Nephron (organoid): ENCODE measurements around the gene TPD52L1.

Experiments used
- H3K27ac Mint-ChIP-seq, 3 experiments: 2 replicates each; pipeline ENCODE4 v1.8.0; 2020; ENCODE audit warnings: mixed read lengths in 3 of 3, mild to moderate bottlenecking in 2 of 3, moderate library complexity in 1 of 3
- H3K27me3 Mint-ChIP-seq: 2 replicates; pipeline ENCODE4 v1.8.0; 2021; ENCODE audit warnings: low read depth, mild to moderate bottlenecking, moderate library complexity, mixed read lengths
- H3K36me3 Mint-ChIP-seq: 2 replicates; pipeline ENCODE4 v1.8.0; 2020; ENCODE audit warnings: low read depth, mixed read lengths
- H3K4me1 Mint-ChIP-seq: 2 replicates; pipeline ENCODE4 v1.8.0; 2020; ENCODE audit warnings: mixed read lengths
- H3K4me3 Mint-ChIP-seq, 3 experiments: 2 replicates each; pipeline ENCODE4 v1.8.0; 2020; ENCODE audit warnings: mild to moderate bottlenecking in 3 of 3, mixed read lengths in 3 of 3, moderate library complexity in 2 of 3
- H3K9me3 Mint-ChIP-seq: 2 replicates; pipeline ENCODE4 v1.8.0; 2020; ENCODE audit warnings: mixed read lengths
- CTCF ChIP-seq, 3 experiments: fragments of 200-600 bp; sonication (generic); IDR thresholded peaks; one replicate each; pipeline ENCODE4 v1.5.0; 2021; ENCODE audit warnings: antibody characterized with exemption in 3 of 3; ENCODE audit not compliant: unreplicated experiment in 3 of 3

TPD52L1 gene

GRCh38 chr6:125129354-125129753, 24.2 kb upstream of the TPD52L1 start:
- Mint-ChIP-seq H3K9me3 (peaks cover 15% of the 10 kb centered on the region), H3K4me3 (no peak overlapping the region), H3K36me3 (no peaks in the 10 kb centered on the region), H3K27me3 (no peaks in the 10 kb centered on the region), H3K27ac (peak overlapping the region; percentile 18 to 30 (median 25)), H3K4me1 (peaks cover 6% of the 10 kb centered on the region)
- no peak for TF ChIP-seq CTCF (IDR thresholded peaks at IDR 0.05; ENCODE audit: unreplicated experiment in 3 of 3)

GRCh38 chr6:125132058-125132457, 21.5 kb upstream of the TPD52L1 start:
- Mint-ChIP-seq H3K36me3 (no peaks in the 10 kb centered on the region), H3K4me3 (no peak overlapping the region), H3K27ac (no peak overlapping the region), H3K4me1 (peaks cover 6% of the 10 kb centered on the region), H3K9me3 (peaks cover 2% of the 10 kb centered on the region), H3K27me3 (no peaks in the 10 kb centered on the region)
- no peak for TF ChIP-seq CTCF (IDR thresholded peaks at IDR 0.05; ENCODE audit: unreplicated experiment in 3 of 3)

GRCh38 chr6:125136378-125136777, 17.2 kb upstream of the TPD52L1 start:
- Mint-ChIP-seq H3K27ac (no peak overlapping the region), H3K4me3 (no peak overlapping the region), H3K4me1 (no peaks in the 10 kb centered on the region), H3K36me3 (no peaks in the 10 kb centered on the region), H3K9me3 (no peaks in the 10 kb centered on the region), H3K27me3 (no peaks in the 10 kb centered on the region)
- TF ChIP-seq CTCF (IDR thresholded peaks at IDR 0.05; ENCODE audit: unreplicated experiment in 3 of 3): no peak

- TF ChIP-seq CTCF (IDR thresholded peaks at IDR 0.05; ENCODE audit: unreplicated experiment in 3 of 3): no peak
- H3K36me3 Mint-ChIP-seq: no peaks in the 10 kb centered on the region
- H3K9me3 Mint-ChIP-seq: peaks cover under 1% of the 10 kb centered on the region
- H3K4me3 Mint-ChIP-seq: no peak overlapping the region
- no peaks in the 10 kb centered on the region for H3K4me1 Mint-ChIP-seq
- no peak overlapping the region for H3K27ac Mint-ChIP-seq
- peaks cover 4% of the 10 kb centered on the region for H3K27me3 Mint-ChIP-seq
Measured at GRCh38 chr6:125138083-125138482, 15.5 kb upstream of the TPD52L1 start.

- H3K9me3 Mint-ChIP-seq: peaks cover 3% of the 10 kb centered on the region
- no peak overlapping the region for H3K4me3 Mint-ChIP-seq
- H3K4me1 Mint-ChIP-seq: no peaks in the 10 kb centered on the region
- no peak for TF ChIP-seq CTCF (IDR thresholded peaks at IDR 0.05; ENCODE audit: unreplicated experiment in 3 of 3)
- H3K27me3 Mint-ChIP-seq: peaks cover 4% of the 10 kb centered on the region
- H3K36me3 Mint-ChIP-seq: no peaks in the 10 kb centered on the region
- H3K27ac Mint-ChIP-seq: no peak overlapping the region
Measured at GRCh38 chr6:125140808-125141207, 12.8 kb upstream of the TPD52L1 start.

- H3K4me3 Mint-ChIP-seq: no peak overlapping the region
- no peak for TF ChIP-seq CTCF (IDR thresholded peaks at IDR 0.05; ENCODE audit: unreplicated experiment in 3 of 3)
- H3K36me3 Mint-ChIP-seq: no peaks in the 10 kb centered on the region
- H3K27ac Mint-ChIP-seq: no peak overlapping the region
- no peaks in the 10 kb centered on the region for H3K4me1 Mint-ChIP-seq
- peaks cover 3% of the 10 kb centered on the region for H3K9me3 Mint-ChIP-seq
- peaks cover 4% of the 10 kb centered on the region for H3K27me3 Mint-ChIP-seq
Measured at GRCh38 chr6:125142618-125143017, 11.0 kb upstream of the TPD52L1 start.
